HG02870 (cell line): ENCODE data around the gene KDM4D.
"Not testable (repeated sequence)": the region's sequence is repeated elsewhere in the genome, so short reads cannot be mapped to it uniquely, and the experiment has no call there.

Source experiments
- ATAC-seq: cut with Tn5 transposase; IDR thresholded peaks from one replicate; pipeline ENCODE4 v1.9.1; 2021; ENCODE audit warnings: mild to moderate bottlenecking, moderate library complexity; ENCODE audit not compliant: unreplicated experiment

The KDM4D gene

DNA sequence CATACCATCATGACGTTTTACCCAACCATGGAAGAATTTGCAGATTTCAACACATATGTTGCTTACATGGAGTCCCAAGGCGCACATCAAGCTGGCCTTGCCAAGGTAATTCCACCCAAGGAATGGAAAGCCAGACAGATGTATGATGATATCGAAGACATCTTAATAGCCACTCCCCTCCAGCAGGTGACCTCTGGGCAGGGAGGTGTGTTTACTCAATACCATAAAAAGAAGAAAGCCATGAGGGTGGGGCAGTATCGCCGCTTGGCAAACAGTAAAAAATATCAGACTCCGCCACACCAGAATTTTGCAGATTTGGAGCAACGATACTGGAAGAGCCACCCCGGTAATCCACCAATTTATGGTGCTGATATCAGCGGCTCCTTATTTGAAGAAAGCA lies 52.1 kb downstream of the KDM4D start:
- not testable (repeated sequence) for ATAC-seq

DNA sequence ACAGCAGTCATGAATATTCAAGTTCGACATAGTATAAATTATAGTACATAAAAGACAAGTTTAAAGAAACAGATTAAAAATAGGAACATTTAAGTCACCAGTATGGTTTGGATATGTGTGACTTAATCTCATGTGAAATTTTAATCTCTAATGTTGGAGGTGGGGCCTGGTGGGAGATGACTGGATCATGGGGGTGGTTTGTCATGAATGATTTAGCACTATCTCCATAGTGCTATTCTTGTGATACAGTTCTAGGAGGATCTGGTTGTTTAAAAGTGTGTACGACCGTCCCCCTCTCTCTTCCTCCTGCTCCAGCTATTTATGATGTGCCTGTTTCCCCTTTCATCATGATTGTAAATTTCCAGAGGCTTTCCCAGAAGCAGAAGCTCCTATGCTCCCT lies 54.8 kb downstream of the KDM4D start:
- ATAC-seq = no peak

DNA sequence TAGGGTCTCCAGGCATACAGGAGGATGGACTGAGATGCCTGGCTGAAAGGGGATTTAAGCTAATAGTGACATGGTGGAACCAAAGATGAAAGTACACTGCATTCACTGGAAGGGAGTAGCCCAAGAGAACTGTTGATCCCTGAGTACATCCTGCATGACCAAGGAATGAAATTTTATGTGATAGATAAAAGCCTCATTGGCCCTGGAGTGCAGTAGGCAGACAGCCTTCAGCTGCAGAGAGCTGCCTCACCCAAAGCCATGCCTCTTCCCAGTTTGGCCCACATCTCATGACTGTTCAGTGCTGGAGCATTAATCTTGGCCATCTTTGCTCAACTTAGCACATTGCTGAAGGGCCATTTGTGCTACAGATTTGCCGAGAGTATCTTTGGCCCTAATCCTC lies 59.5 kb downstream of the KDM4D start:
- no peak for ATAC-seq

DNA sequence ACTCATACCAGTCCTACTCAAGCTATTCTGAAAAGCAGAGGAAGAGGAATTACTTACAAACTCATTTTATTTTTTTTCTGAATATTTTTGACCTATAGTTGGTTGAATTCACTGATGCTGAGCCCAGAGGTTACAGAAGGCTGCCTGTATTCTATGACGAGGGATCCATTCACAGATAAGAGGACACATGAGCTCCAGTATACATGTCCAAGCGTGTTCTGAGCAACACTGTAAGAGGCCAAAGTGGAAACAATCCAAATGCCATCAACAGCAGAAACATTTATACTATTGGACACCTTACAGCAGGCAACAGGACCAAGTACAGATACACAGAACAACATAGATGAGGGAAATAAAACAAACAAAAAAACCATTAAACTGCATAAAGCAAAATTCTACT lies 61.8 kb downstream of the KDM4D start:
- no peak for ATAC-seq

DNA sequence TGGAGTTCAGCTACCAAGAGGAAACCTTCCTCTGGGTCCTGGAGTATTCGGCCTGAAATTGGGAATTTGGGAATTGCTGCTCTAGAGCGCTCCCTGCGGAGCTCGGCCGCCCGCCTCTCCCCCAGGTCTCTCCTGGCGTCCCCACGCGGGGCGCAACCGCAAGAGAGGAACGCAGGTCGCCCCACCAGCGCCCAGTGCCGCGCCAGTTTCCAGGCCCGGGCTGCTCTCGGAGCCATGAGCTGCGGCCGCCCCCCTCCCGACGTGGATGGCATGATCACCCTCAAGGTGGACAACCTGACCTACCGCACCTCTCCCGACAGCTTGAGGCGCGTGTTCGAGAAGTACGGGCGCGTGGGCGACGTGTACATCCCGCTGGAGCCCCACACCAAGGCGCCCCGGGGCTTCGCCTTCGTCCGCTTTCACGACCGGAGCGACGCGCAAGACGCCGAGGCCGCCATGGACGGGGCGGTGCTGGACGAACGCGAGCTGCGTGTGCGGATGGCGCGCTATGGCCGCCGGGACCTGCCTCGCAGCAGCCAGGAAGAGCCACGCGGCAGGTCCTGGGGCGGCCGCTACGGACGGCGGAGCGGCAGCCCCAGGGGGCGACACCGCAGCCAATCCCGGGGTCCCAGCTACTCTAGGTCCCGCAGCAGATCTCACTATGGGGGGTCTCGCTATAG lies 64.0 kb downstream of the KDM4D start:
- not testable (repeated sequence) for ATAC-seq

DNA sequence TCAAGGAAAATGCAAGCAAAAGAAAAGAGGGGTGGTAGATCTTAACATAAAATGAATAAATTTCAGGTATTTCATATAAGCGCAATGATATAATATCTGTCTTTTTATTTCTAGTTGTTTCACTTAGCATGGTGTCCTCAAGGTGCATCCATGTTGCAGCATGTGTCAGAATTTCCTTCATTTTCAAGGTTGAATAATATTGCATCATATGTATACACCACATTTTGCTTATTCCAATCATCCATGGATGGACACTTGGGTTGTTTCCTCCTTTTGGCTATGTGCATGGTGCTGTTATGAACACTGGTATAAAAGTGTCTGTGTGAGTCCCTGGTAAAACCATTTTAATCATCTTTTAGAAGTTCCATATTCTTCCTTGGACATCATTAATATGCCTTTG lies 68.7 kb downstream of the KDM4D start:
- ATAC-seq = no peak

DNA sequence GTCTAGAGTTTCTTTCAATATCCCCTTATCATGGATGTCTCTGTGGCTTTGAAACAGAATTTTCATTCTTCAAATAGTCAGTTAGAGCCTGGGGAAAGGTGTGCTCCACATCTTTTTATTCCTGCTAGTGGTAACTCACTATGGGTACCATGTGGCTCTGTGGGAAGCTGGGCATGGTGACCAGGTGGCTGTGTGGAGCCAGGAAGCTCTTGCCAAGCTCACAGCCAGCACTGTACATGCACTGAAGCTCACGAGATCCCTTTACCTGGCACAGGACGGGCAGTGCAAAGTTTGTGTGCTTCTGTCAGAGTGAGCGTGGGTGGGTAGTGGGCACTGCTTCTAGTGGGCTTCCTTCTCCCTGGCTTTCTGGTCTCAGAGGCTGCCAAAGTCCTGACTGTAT lies 69.4 kb downstream of the KDM4D start:
- no peak for ATAC-seq

DNA sequence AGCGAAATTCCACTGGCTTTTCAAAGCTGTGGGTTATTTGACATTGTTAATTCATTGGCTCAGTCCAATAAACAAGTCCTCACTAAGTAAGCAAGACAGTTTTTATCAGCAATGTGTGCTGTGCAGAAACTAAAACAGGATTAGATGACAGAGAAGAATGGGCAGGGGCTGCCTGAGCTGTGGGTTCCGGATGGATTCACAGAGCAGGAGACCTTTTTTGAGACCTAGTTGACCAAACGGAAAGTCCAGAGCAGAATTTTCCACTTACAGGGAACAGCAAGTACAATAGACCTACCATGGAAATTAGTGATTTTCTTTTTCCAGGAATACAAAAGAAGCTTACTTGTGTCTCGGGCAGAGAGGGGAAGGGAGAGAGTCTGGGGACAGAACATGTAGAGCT lies 70.5 kb downstream of the KDM4D start:
- ATAC-seq = no peak

DNA sequence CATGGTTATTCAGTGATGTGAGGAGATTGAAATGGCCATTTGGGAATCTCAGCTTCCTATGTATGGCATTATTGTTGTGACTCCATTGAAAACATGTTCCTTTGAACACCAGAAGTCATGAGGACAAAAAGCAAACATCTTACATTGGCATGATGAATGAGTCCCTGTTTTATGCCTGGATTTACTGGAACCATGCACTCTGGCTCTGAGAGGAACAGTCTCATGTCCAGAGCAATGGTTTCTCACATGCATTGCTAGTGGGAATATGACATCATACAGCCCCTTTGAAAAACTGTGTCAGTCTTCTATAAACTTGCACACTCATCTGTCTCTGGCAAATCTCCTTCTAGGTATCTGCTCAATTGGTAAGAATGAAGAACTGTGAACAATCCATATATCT lies 72.3 kb downstream of the KDM4D start:
- ATAC-seq = no peak
